Heart left ventricle (tissue), 16 donors: ENCODE data around the gene IQCH. TPM values are rescaled to one million over a fixed set of nuclear protein-coding genes. Genes with fewer than 3 reads are reported as not detected.

ENCODE experiments used
- ATAC-seq, 4 donors: fragments of 200-7000 bp; cut with Tn5 transposase; one replicate each; pipeline ENCODE4 v1.9.1; 2020 to 2022; ENCODE audit warnings: moderate library complexity in 4 of 4, mild to moderate bottlenecking in 3 of 4, moderate number of reproducible peaks in 1 of 4
- DNase-seq, 5 donors: peaks; one replicate each; pipeline ENCODE4 v3.0.0-alpha.2; 2020
- H3K27ac ChIP-seq, 12 donors: fragments of 200-600 bp; sonication (generic) in 4 of 12; one replicate each; pipeline versions ENCODE4 v1.5.0 to v1.8.0; 2016 to 2022; ENCODE audit warnings: mild to moderate bottlenecking in 2 of 12
- H3K27me3 ChIP-seq, 9 donors: fragments of 200-600 bp; sonication (generic) in 2 of 9; one replicate each; pipeline versions ENCODE4 v1.5.1 to v1.8.0; 2016 to 2022; ENCODE audit warnings: mild to moderate bottlenecking in 3 of 9
- H3K36me3 ChIP-seq, 9 donors: fragments of 200-600 bp; sonication (generic) in 2 of 9; one replicate each; pipeline versions ENCODE4 v1.5.0 to v1.8.0; 2018 to 2022; ENCODE audit warnings: mild to moderate bottlenecking in 2 of 9
- H3K4me1 ChIP-seq, 12 donors: fragments of 200-600 bp; sonication (generic) in 4 of 12; one replicate each; pipeline versions ENCODE4 v1.5.0 to v1.8.0; 2016 to 2022; ENCODE audit warnings: mild to moderate bottlenecking in 3 of 12
- H3K4me3 ChIP-seq, 12 donors: fragments of 200-600 bp; sonication (generic) in 4 of 12; one replicate each; pipeline versions ENCODE4 v1.5.0 to v1.8.0; 2017 to 2022; ENCODE audit warnings: mild to moderate bottlenecking in 9 of 12, moderate library complexity in 4 of 12
- H3K9me3 ChIP-seq, 12 donors: fragments of 200-600 bp; sonication (generic) in 4 of 12; one replicate each; pipeline versions ENCODE4 v1.5.0 to v1.8.0; 2016 to 2022; ENCODE audit warnings: mild to moderate bottlenecking in 1 of 12
- POLR2A ChIP-seq, 2 donors: fragments of 450-650 bp; IDR thresholded peaks; one replicate each; pipeline ENCODE4 v1.6.1; 2017; ENCODE audit warnings: antibody characterized with exemption in 2 of 2, mild to moderate bottlenecking in 2 of 2, moderate library complexity in 2 of 2
- WGBS, 4 donors: extraction: QIAGEN DNeasy Blood & Tissue Kit in 2 of 4; methylation state at CpG; one replicate each; pipeline versions ENCODE4 v1.1.5 to v1.1.7; 2013 to 2018; 5-methylcytosine and 5-hydroxymethylcytosine counted together
- intact Hi-C, 10 donors: fragments of 100-400 bp; cut with DNase I; formaldehyde crosslinking; loops; one replicate each; pipeline versions ENCODE4 v1.11.1 to v1.14.2; 2022
- polyA plus RNA-seq, 2 donors: library from polyadenylated mRNA; stranded (reverse); fragments of 200-250 nt; gene quantifications; one replicate each; pipeline ENCODE4 v1.2.3, GENCODE V29; 2013
- total RNA-seq, 9 donors: library from RNA; depleted of rRNA in 2 of 9; stranded (reverse); fragments of >200 nt in 2 of 9; fragmentation: NEBNext Ultra II Directional in 3 of 9; extraction: Animal tissue kit (Norgen Biotek cat#: 25700) in 3 of 9; gene quantifications; one replicate each; pipeline versions ENCODE4 v1.1.0 to v1.2.4, GENCODE V29; 2016 to 2023
- TF ChIP-seq, protein P1 (sequence below), 12 donors: fragments of 200-600 bp; sonication (generic) in 4 of 12; IDR thresholded peaks; one replicate each; pipeline versions ENCODE4 v1.5.0 to v1.8.0; 2018 to 2022; ENCODE audit warnings: antibody characterized with exemption in 12 of 12, mild to moderate bottlenecking in 5 of 12
- donor health status: ischemic (EF 13 %, LVEDD 7.1; RV severe dilation, severe dysfunction).
- donor health status: healthy with polysubstance abuse.
- donor health status: DM: no; HTN: yes; CAD: no.
- donor health status: DM: no; HTN: no; CAD: no.
- donor health status: ischemic (EF 25% LVEDD 6.9; RV normal size, moderate dysfunction).
- donor health status: ischemic (EF 25% LVEDD 5.7; RV mildly dilated, moderate dysfunction).
- donor health status: healthy.
- donor health status: DM: yes; HTN: yes; CAD: no.
- donor health status: ischemic (EF 35%, LVEDD 5.7; RV mildly dilated, moderate dysfunction).
- donor health status: nonischemic (EF 11% LVEDD 7.7; RV severe dilation, severe dysfunction).
- donor health status: DM: yes; HTN: yes; CAD: no.
- donor health status: PGD.
- donor health status: ischemic (EF 29% LVEDD 5.4; RV normal size, mild dysfunction).
- donor health status: nonischemic (EF 23%, LVEDD 6.1; RV moderate dilation, normal function).

IQCH gene
- total and polyA plus RNA-seq, 11 donors = 0.11 to 3.3 (median 1.4) TPM

DNA sequence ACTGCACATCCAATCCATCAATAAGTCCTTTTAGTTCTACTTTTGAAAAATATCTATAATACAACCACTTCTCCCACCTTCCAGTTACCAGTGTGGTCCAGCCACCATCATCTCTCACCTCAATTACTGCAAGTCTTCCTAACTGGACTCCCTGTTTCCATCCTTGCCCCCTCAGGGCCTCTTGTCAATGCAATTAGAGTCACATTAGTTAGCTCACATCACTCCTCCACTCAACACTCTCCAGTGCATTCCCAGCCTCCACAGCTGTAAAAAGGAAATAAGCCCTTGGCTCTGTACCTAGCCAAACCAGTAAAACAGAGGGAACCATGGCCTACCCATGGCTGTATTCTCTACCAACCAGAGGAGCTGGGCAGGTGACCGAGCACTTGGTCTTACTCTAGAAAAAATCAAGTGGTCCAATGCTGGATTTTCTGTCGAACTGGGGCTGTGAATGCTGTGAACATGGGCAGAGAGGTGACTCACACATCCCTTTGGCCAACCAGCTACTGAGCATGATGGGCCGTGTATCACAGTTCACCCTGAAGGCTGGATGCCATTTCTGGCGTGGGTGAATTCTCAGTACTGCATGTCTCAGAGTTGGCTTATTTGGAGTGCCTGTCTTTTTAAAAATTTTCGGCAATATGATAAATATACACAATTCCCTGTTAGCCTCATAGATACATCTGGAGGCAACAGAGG is 203.9 kb downstream of the IQCH start:
- 83 to 92% (median 87%) methylated on average over 5 of the region's 5 CpGs for WGBS, 4 donors
- TF ChIP-seq, protein P1, sequence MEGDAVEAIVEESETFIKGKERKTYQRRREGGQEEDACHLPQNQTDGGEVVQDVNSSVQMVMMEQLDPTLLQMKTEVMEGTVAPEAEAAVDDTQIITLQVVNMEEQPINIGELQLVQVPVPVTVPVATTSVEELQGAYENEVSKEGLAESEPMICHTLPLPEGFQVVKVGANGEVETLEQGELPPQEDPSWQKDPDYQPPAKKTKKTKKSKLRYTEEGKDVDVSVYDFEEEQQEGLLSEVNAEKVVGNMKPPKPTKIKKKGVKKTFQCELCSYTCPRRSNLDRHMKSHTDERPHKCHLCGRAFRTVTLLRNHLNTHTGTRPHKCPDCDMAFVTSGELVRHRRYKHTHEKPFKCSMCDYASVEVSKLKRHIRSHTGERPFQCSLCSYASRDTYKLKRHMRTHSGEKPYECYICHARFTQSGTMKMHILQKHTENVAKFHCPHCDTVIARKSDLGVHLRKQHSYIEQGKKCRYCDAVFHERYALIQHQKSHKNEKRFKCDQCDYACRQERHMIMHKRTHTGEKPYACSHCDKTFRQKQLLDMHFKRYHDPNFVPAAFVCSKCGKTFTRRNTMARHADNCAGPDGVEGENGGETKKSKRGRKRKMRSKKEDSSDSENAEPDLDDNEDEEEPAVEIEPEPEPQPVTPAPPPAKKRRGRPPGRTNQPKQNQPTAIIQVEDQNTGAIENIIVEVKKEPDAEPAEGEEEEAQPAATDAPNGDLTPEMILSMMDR (IDR thresholded peaks at IDR 0.05) = no peak
- intact Hi-C loops = loop anchor here in 3 of 10 donors (2.0 to 10.0 kb wide), 3 partner anchors 86 to 376 kb away; partner anchors contain the start of gene MAP2K5 (in 1 of the 3)

DNA sequence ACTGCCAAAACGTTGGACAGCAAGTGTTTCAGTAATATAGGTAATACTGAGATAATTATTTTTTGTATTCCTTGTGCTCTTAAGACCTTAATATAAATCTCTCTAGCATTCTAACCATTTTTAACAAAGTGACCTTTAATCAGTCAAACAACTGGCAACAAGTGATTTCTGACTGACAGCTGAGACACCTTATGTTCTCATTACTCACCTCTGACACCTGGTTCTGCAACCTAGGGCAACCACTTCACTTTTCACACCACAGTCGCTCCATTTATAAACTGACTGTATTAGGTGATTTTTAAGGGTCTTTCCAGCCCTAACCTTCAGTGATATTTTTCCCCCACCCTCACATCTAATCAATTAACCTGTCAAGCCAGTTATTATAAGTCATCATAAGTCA is 205.9 kb downstream of the IQCH start:
- H3K4me3 ChIP-seq = no peak overlapping the region
- TF ChIP-seq POLR2A (IDR thresholded peaks at IDR 0.05) = no peak
- TF ChIP-seq, protein P1 (IDR thresholded peaks at IDR 0.05) = no peak
- no peaks in the 10 kb centered on the region for H3K27me3 ChIP-seq
- peaks cover 0 to 3% (median 0%) of the 10 kb centered on the region in 9 donors for H3K36me3 ChIP-seq
- H3K27ac ChIP-seq = no peak overlapping the region
- no peak for DNase-seq
- no peak for ATAC-seq
- intact Hi-C loops = no loop called here
- H3K4me1 ChIP-seq = peaks cover 0 to 5% (median 0%) of the 10 kb centered on the region in 12 donors
- 75 to 81% (median 79%) methylated on average over 2 of the region's 2 CpGs for WGBS, 4 donors
- no peaks in the 10 kb centered on the region for H3K9me3 ChIP-seq

More for the DNA sequence above, 203.9 kb downstream of the IQCH start:
- Histone ChIP-seq H3K4me1 (peaks cover 0 to 5% (median 0%) of the 10 kb centered on the region in 12 donors), H3K27ac (no peak overlapping the region), H3K36me3 (peaks cover 0 to 6% (median 0%) of the 10 kb centered on the region in 9 donors), H3K4me3 (no peak overlapping the region), H3K9me3 (no peaks in the 10 kb centered on the region), H3K27me3 (no peaks in the 10 kb centered on the region)
- ATAC-seq (no peak), DNase-seq (no peak)

DNA sequence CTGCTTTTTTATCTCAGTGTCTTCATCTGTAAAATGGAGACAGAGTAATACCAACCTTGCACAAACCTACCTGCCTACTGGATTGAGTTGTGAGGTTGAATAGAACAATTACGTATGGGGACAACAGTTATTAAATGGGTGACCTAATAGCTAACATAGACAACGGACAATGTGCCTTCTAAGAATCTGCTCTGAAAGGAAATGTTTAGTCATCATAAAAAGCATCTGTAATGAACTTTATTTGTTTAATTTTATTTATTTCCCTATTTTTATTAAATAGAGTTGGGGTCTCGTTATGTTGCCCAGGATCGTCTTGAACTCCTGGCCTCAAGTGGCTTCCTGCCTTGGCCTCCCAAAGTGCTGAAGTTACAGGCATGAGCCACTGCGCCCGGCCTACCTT is 207.1 kb downstream of the IQCH start:
- H3K27ac ChIP-seq = no peak overlapping the region
- TF ChIP-seq, protein P1 (IDR thresholded peaks at IDR 0.05) = no peak
- no peak for TF ChIP-seq POLR2A (IDR thresholded peaks at IDR 0.05)
- 94 to 98% (median 95%) methylated on average over 6 of the region's 6 CpGs for WGBS, 4 donors
- intact Hi-C loops = no loop called here
- H3K9me3 ChIP-seq = no peaks in the 10 kb centered on the region
- peaks cover 0 to 3% (median 0%) of the 10 kb centered on the region in 9 donors for H3K36me3 ChIP-seq
- peaks cover 0 to 4% (median 0%) of the 10 kb centered on the region in 12 donors for H3K4me1 ChIP-seq
- no peak overlapping the region for H3K4me3 ChIP-seq
- ATAC-seq = no peak
- no peaks in the 10 kb centered on the region for H3K27me3 ChIP-seq
- no peak for DNase-seq

DNA sequence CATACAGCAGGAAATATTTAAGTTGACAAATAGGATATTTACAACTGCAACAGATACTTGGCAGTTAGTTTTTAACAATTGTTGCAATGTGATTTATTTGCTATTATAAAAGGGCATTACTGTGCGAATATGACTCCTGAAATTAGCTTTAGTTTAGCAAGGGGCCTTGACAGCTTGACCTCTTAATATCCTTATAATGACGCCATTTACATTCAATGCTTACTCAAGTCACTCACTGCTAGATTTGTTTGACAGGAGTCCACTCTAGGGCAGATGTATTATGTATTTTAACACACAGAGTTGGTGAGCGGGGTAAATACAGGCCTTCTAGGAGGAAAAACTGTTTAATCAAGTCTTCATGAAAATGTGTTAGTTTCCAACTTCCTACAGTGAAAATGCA is 208.3 kb downstream of the IQCH start:
- ATAC-seq (no peak), DNase-seq (no peak)
- Histone ChIP-seq H3K4me1 (no peaks in the 10 kb centered on the region), H3K36me3 (peaks cover 0 to 3% (median 0%) of the 10 kb centered on the region in 9 donors), H3K27me3 (no peaks in the 10 kb centered on the region), H3K9me3 (no peaks in the 10 kb centered on the region), H3K27ac (no peak overlapping the region), H3K4me3 (no peak overlapping the region)
- TF ChIP-seq, protein P1 (IDR thresholded peaks at IDR 0.05) = no peak
- no peak for TF ChIP-seq POLR2A (IDR thresholded peaks at IDR 0.05)
- intact Hi-C loops = no loop called here
- 96 to 98% (median 97%) methylated on average over 3 of the region's 3 CpGs for WGBS, 4 donors
